HG02870 (cell line): ENCODE data around the gene ZNF300.
"Not testable (repeated sequence)": the region's sequence is repeated elsewhere in the genome, so short reads cannot be mapped to it uniquely, and the experiment has no call there.

Experiments used
- ATAC-seq: cut with Tn5 transposase; IDR thresholded peaks from one replicate; pipeline ENCODE4 v1.9.1; 2021; ENCODE audit warnings: mild to moderate bottlenecking, moderate library complexity; ENCODE audit not compliant: unreplicated experiment

Gene ZNF300

DNA sequence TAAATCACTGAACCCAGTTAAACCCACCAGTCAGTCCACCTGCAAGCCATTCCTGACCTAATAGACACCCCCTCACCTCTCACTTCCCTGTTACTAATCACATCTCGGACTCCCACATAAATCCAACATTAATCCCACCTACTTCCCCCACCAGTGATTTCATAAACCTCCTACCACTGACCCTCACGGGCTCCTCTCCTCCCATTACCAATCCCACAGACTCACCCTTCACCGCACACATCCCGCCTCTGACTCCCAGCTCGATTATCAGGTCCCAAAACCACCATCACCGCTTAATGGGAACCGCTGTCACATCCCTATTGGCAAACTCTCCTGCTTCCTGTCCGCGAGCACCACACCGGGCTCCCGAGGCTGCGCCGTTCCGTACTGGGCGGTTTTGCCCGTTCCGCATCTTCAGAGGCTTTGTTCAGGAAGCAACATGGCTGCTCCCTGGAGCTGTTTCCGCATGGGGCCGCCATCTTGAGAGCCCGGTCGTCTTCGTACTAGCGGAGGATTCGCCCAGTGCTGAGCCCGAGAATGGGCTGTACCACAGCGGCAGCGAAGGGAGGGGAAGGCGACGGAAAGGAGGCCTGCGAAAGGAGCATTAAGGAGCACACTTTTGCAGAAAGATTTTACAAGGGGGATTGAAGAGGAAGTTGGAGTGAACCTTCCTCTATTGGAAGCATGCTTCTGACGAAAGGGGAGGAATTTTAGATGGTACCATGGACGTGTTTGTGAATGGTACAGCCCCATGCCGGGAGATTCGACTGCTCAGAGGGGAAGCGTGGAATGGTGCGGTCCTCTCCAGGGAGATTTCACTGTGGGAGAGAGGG, at the start of gene ZNF300:
TSS of gene ZNF300 (minus strand) at position 502 of the 833 bp plus-strand sequence. CDS start 1,825 bp downstream, outside the sequence.
- ATAC-seq, result peak; percentile 72

DNA sequence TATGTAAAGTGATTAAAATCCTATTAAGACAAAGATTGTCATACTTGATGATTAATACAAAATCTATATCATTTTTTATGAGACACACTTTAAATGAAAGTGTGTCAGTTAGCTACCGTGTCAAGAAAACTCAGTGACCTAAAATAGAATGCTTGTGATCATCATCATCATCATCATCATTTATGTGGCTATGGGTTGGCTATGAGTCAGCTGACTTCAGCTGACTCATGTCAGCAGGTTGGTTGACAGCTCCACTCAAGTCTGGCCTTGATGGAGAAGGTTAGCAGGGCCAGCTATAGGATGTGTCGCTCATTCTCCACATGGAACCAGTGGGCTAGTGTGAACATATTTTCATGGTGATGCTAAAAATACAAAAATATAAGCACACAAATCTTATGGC, 43.8 kb upstream of the ZNF300 start:
- no peak for ATAC-seq

DNA sequence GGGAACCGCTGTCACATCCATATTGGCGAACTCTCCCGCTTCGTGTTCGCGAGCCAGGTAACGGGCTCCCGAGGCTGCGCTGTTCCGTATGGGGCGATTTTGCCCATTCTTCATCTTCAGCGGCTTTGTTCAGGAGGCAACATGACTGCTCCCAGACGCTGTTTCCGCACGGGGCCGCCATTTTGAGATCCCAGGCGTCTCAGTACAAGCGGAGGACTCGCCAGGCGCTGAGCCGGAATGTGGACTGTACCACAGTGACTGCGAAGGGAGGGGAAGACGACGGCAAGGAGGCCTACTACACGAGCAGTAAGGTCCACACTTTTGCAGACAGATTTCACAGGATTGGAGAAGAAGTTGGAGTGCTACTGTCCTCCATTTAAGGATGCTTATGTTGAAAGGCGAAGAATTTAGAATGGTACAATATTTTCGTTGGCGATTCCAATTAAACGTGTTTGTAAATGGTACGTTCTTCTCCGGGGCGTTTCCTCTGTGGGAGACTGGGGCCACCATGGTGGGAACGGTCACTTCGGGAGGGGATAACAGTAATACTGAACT, 41.6 kb upstream of the ZNF300 start:
- no peak for ATAC-seq

DNA sequence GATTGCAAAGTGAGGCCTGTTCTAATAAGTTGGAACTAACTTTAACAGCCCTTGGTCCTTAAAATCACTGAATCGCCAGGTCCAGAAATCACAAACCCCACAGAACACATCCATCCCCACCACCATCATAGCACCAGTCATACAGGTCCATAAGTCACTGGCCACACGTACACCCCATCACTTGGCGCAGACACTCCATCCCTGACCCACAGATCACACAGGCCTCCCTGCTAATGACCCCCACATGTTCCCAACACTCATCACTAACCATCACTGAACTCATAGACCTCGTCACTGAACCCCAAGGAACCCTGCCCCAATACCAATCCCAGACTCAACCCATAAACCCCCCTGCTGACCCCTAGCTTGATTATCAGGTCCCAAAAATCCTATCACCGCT, 41.2 kb upstream of the ZNF300 start:
- no peak for ATAC-seq

DNA sequence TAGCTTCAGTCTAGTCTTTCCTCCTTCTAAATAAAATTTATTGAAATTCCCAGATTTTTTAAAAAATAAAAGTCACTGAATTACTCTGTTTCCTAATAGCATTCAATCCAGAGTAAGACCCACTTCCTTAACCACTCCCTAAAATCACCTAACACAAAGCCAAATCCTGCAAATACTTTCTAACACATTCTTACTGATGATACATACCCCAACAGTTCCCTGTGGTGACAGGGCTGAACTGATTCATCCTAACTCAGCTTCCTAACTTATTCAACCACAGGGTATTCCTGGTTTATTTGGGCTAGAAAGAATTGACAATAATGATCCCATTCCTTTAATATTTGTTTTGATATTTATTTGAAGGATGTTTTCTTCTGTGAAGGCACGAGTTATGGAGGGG, 40.7 kb upstream of the ZNF300 start:
- ATAC-seq, result no peak

DNA sequence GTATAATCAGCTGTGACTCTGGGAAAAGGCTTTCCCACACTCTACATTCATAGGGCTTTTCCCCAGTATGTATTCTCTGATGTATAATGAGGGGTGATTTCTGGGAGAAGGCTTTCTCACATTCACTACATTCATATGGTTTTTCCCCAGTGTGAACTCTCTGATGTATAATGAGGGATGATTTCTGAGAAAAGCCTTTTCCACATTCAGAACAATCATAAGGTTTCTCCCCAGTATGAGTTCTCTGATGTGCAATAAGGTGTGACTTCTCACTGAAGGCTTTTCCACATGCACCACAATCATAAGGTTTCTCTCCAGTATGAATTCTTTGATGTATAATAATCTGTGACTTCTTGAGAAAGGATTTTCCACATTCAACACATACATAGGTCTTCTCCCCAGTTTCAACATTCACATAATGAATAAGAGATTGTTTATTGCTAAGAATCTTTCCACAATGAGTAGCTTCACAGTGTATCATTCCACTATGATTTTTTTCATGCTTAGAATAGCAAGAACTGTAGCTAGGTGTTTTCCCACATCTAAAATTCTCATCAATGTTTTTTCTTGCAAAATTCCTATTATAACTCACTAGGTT, 26.7 kb upstream of the ZNF300 start:
- ATAC-seq, result no peak

DNA sequence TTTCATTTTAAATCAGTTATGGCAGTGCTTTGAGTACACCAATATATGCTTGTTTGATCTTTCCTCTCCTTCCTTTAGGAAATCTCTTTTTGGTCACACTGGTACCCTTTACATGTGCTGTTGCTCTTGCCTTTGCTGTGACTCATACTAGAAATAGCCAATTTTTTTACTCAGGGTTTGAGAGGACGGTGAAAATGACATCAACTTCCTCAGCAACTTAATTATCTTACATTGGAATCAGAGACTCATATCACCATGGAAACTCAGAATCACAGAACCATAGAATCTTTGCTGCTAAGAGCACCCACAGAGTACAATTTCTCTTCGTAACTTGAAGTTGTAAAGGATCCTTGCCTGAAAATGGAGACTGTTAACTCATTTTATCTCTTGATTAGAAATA, 13.8 kb upstream of the ZNF300 start:
- ATAC-seq, result no peak

DNA sequence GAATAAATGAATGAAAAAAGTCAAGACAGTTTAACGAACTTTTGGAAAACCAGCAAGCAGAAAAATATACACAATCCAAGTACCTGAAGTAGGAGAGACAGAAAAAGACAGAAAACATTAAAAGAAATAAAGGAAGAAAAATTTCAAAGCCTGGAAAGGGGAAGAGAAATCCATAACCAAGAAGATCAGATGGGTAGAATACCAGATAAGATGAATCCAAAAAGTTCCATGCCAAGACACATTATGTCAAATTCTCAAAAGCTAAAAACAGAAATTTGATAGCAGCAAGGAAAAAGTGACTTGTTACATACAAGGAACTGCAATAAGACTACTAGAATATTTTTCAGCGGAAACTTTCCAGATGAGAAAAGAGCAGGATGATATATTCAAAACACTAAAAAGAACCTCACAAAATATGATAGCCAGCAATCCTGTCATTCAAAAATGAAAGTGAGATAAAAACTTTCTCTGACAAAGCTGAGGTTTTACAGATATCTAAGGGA, 7.6 kb upstream of the ZNF300 start:
- ATAC-seq, result no peak

DNA sequence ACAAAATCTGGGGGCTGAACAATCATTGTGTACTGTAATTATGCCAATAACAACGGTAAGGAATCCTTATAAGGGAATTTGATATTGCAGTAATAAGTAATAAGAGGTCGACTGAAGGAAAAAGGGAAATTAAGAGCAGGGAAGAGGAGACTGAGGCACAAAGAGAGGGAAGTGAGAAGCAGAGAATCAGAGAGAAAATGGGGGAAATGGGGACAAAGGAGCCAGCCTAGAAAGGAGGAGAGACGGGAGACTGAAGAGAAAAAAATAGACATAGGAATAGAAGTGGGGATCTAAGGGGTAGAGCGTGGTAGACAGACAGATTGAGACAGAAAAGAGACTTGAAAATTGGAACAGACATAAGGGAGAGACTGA, 518 bp upstream of the ZNF300 start:
- no peak for ATAC-seq

DNA sequence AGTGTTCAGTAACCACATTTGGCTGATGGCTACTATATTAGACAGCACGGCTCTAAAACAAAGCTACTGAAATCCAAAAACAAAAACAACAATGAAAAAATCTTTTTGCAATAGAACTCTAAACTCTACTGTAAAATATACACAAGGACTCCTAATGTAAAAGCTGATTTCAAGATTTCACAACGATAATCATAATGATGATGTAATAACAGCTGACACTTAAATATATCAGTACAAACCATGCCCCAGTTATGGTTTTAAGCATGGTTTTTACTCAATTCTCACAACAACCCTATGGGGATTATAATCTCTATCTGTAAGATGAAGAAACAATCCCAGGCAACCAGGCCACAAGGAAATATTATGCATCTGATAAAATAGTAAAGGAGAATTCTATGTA, 3.3 kb downstream of the ZNF300 start:
- no peak for ATAC-seq

DNA sequence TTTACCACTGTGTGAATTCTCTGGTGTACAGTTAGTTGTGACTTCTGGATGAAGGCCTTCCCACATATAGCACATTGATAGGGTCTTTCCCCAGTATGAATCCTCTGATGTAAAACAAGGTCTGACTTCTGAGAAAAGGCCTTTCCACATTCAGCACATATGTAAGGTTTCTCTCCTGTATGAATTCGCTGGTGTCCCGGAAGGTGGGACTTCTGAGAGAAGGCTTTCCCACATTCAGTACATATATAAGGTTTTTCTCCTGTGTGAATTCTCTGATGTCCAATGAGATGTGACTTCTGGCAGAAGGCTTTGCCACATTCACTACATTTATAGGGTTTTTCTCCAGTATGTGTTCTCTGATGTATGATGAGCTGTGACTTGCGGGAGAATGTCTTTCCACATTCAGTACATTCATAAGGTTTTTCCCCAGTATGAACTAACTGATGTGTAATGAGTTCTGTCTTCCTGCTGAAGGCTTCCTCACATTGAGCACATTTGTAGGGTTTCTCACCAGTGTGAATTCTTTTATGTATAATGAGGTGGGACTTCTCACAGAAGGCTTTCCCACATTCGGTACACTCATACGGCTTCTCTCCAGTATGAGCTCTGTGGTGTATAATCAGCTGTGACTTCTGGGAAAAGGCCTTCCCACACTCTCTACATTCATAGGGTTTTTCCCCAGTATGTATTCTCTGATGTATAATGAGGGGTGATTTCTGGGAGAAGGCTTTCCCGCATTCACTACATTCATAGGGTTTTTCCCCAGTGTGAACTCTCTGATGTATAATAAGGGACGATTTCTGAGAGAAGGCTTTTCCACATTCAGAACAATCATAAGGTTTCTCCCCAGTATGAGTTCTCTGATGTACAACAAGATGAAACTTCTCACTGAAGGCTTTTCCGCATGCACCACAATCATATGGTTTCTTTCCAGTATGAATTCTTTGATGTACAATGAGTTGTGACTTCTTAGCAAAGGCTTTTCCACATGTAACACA, 9.1 kb downstream of the ZNF300 start:
- ATAC-seq, result no peak

DNA sequence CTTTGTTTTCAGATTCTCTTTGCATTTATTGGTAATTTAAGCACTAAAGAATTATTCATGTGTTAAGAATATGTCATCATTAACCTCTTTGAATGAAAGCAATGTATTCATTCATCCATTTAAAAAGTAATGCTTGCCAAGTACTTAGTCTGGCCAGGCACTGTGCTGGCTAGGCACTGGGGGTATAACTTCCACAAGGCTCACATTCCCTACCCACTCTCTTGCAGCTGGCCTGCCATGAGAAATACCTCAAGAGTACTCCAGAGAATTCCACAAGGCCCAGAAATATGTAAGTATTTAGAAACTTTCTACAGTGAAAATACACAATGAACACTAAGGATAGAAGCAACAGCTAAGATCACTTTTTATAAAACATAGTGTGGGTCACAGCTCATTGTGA, 25.4 kb downstream of the ZNF300 start:
- no peak for ATAC-seq

DNA sequence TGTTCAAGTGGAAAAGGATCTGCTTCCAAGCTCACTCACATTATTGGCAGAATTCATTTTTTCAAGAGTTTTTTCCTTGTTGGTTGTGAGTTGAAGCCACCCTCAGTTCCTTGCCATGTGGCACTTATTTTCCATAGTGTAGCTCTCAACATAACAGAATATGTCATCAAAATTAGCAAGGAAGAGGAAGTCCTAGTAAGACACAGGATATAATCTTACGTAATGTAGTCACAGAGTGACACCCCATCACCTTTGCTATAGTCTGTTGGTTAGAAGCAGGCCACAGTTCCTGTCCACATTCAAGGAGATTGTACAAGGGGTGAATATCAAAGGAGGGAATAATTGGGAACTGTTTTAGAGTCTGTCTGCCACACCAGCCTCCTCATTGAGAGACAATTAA, 42.7 kb downstream of the ZNF300 start:
- ATAC-seq, result no peak

DNA sequence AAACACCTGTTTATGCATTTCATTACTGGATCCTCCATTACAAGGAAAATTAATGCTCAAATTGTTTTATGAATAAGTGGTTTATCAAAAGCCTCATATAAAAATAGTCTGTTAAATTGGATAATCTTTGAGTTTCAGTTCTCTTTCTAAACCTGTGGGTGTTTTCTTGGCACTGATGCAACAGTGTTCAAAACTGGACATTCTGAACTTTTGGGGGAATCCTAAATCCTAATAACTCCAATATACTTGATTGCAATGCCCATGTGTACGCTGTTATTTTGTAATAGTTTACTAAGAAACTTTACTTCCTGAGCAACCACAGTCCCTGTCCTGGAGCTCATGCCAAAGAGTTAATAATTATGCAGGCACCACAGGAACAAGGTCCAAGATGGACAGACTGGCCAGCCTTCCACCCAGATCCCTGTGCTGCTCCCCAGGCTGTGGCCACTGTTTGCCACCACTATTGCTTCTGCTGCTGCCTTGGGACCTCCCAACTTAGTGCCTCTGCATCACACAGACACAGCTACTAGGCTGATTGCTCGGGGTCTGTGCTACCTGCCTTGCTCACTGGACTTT, 44.4 kb downstream of the ZNF300 start:
- no peak for ATAC-seq

DNA sequence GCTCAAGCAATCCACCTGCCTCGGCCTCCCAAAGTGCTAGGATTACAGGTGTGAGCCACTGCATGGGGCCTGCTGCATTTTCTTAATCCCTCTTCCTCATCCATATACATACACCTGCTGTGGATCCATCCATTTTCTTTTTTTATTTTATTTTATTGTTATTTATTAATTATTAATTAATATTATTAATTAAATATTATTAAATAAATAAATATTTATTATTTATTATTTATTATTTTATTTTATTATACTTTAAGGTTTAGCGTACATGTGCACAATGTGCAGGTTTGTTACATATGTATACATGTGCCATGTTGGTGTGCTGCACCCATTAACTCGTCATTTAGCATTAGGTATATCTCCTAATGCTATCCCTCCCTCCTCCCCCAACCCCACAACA, 48.1 kb downstream of the ZNF300 start:
- not testable (repeated sequence) for ATAC-seq

DNA sequence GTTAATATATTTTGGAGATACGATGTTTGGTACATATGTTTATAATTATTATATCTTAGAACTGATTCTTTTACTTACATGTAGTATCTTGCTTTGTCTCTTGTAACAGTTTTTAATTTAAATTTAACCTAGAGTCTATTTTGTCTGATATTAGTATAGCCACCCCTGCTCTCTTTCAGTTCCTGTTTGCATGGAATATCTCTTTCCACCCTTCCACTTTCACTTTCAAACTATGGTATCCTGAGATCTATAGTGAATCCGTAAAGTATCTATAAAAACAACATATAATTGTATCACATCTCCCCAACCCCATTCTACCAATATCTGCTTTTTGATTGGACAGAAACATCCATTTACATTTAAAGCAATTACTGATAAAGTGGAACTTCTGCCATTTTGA, 51.2 kb downstream of the ZNF300 start:
- no peak for ATAC-seq

DNA sequence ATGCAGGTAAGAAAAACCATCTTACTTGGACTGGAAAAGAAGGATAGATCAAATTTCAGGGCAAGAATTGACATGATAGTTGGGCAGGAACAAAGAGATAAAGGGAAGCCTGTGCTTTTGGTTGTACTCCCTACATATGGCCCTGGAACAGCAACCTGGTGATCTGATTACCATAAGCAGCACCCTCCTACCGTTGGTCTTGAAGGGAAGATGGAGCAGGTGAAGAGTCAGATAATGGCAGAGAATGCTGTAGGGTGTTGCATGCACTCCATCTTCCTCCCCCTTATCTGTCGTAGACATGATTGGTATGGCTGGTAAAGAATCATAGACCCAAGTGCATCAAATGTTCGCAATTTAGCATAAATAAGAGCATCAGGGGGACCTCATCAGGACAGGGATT, 53.7 kb downstream of the ZNF300 start:
- no peak for ATAC-seq

DNA sequence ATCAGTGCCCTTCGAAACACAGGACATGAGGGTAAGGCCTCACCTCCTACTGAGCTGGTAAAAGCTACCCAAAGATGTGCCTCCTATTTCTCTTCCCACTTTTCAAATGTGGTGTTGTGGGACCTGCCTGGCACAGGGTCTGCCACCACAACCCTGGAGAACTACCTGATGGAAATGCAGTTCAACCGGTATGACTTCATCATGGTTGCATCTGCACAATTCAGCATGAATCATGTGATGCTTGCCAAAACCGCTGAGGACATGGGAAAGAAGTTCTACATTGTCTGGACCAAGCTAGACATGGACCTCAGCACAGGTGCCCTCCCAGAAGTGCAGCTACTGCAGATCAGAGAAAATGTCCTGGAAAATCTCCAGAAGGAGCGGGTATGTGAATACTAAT, 56.5 kb downstream of the ZNF300 start:
- ATAC-seq, result no peak

DNA sequence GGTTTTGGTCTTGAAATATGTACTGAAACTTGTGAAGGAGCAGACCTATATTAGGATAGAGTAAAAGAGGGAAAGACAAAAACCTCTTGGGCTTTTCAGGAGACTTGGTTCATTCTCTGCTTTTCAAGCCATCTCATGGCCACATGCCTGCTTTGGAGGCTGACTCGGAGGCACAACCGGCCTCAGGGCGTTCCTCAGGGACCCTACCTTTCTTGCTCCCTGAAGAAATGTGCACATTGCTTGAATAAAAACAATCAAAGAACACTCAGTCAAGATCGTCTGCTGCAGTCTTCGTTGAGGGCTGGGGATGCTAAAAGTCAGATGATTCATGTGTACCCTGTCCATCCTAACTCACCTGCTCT, 57.5 kb downstream of the ZNF300 start:
- no peak for ATAC-seq

DNA sequence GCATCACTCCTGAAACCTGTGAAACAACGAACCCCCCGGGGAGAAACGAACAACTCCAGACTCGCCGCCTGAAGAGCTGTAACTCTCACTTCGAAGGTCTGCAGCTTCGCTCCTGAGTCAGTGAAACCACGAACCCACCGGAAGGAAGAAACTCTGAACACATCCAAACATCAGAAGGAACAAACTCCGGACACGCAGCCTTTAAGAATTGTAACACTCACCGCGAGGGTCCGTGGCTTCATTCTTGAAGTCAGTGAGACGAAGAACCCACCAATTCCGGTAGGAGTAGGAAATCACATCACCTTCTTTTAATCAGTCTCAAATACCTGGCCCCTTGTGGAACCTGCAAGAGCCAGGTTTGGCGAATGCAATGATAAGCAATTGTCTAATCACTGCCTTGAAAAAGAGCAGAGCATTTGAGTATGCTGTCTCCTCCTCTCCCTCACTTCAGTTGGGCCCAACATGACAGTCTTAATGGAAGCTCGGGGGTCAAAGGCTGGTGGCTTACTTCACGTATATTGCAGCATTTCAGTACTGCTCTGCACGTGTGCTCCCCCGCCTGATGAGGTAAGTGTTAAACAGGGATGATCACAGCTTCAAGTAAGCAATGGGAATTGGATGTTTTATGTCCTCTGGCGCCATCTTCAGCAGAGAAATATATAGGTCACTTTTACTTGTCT, 58.0 kb downstream of the ZNF300 start:
- peak; percentile 89 for ATAC-seq
